Measurements from ENCODE around the gene SHKBP1.

SHKBP1 gene

DNA sequence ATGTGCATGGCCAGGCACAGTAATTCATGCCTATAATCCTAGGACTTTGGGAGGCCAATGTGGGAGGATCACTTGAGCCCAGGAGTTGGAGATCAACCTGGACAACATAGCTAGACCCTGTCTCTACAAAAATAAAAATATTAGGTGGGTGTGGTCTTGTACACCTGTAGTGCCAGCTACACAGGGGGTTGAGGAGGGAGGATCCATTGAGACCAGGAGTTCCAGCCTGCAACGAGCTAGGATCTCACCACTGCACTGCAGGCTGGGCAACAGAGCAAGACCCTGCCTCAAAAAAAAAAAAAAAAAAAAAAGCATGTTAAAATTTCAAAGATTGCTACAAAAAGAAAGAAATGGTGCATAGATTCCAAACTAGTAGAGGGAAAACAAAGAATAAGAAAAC is 61.7 kb downstream of the SHKBP1 start:
- TF ChIP-seq, protein P1, sequence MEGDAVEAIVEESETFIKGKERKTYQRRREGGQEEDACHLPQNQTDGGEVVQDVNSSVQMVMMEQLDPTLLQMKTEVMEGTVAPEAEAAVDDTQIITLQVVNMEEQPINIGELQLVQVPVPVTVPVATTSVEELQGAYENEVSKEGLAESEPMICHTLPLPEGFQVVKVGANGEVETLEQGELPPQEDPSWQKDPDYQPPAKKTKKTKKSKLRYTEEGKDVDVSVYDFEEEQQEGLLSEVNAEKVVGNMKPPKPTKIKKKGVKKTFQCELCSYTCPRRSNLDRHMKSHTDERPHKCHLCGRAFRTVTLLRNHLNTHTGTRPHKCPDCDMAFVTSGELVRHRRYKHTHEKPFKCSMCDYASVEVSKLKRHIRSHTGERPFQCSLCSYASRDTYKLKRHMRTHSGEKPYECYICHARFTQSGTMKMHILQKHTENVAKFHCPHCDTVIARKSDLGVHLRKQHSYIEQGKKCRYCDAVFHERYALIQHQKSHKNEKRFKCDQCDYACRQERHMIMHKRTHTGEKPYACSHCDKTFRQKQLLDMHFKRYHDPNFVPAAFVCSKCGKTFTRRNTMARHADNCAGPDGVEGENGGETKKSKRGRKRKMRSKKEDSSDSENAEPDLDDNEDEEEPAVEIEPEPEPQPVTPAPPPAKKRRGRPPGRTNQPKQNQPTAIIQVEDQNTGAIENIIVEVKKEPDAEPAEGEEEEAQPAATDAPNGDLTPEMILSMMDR (conservative IDR thresholded peaks at IDR 0.05; ENCODE audit: low read depth, low read length) = no peak
- no peak overlapping the region for H3K4me3 ChIP-seq (ENCODE audit: low read depth, low read length)
- no peak for DNase-seq (ENCODE audit: low read depth)

DNA sequence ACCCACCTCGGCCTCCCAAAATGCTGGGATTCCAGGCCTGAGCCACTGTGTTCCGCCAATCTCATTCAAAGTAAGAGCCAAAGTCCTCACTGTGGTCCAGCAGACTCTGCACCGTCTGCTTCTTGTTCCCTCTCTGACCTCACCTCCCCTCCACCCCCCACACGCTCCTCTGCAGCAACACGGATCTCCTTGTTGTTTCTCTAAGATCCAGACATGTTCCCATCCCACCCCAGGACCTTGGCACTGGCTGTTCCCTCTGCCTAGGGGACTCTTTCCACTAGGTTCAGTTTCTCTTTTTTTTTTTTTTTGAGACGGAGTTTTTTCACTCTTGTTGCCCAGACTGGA is 62.9 kb downstream of the SHKBP1 start:
- DNase-seq (ENCODE audit: low read depth) = no peak
- TF ChIP-seq, protein P1 (conservative IDR thresholded peaks at IDR 0.05; ENCODE audit: low read depth, low read length) = no peak
- H3K4me3 ChIP-seq (ENCODE audit: low read depth, low read length) = no peak overlapping the region

DNA sequence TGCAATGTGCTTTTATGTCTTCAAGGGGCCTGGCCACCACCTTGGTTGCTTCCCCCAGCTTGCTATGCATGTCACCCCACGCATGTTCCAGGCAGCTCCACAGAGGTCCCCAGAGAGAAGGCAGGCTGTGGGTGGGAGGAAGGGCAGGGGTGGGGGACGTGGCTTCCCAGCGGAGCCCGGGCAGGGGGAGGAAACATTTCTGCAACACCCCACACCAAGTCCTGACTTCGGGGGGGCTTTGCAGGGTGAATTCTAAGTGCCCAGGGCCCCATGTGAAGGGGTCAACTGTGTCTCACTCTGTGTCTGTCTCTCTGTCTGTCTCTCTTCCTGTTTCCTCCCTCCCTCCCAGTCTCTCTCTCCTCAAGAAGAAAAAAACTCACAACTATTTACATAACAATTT is 64.1 kb downstream of the SHKBP1 start:
- H3K4me3 ChIP-seq (ENCODE audit: low read depth, low read length) = no peak overlapping the region
- peak; percentile 76 for DNase-seq (ENCODE audit: low read depth)
- TF ChIP-seq, protein P1 (conservative IDR thresholded peaks at IDR 0.05; ENCODE audit: low read depth, low read length) = no peak
